ENCODE results near the gene MTMR2. TPM values are rescaled to one million over a fixed set of nuclear protein-coding genes. Genes with fewer than 3 reads are reported as not detected.
A peak's percentile ranks its signal among the peaks of the same experiment; 100 is the strongest.
"Not testable (repeated sequence)": the region's sequence is repeated elsewhere in the genome, so short reads cannot be mapped to it uniquely, and the experiment has no call there.

The MTMR2 gene
- total and polyA plus RNA-seq, 2 experiments from 2014 or later: 15.0 to 28.0 TPM

DNA sequence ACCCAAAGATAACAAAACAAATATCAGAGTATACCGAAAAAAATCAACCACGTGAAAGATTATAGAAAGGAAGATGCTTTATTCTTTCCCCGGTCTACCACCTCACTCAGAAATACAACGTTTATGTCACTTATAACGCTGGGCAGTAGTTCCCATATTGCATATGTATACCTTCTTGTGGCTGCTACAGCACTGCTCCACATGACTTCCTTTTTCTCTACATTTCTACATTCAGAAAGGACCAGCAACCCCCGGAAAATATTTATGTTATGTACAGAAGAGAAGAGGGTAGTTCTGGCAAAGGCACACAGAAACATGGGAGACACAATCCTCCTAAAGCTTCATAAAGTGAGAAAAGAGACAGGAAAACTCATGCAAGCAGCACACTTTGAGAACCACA is 56.8 kb downstream of the MTMR2 start:
- H3K4me1 ChIP-seq (ENCODE audit: low read depth): no peaks in the 10 kb centered on the region
- no peak for DNase-seq (ENCODE audit: low read depth in 1 of 2, low spot score in 1 of 2)
- no peaks in the 10 kb centered on the region for H3K27me3 ChIP-seq
- TF ChIP-seq, protein P1, sequence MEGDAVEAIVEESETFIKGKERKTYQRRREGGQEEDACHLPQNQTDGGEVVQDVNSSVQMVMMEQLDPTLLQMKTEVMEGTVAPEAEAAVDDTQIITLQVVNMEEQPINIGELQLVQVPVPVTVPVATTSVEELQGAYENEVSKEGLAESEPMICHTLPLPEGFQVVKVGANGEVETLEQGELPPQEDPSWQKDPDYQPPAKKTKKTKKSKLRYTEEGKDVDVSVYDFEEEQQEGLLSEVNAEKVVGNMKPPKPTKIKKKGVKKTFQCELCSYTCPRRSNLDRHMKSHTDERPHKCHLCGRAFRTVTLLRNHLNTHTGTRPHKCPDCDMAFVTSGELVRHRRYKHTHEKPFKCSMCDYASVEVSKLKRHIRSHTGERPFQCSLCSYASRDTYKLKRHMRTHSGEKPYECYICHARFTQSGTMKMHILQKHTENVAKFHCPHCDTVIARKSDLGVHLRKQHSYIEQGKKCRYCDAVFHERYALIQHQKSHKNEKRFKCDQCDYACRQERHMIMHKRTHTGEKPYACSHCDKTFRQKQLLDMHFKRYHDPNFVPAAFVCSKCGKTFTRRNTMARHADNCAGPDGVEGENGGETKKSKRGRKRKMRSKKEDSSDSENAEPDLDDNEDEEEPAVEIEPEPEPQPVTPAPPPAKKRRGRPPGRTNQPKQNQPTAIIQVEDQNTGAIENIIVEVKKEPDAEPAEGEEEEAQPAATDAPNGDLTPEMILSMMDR (IDR thresholded peaks at IDR 0.05; ENCODE audit: low read depth, low read length): no peak
- H3K27ac ChIP-seq: no peak overlapping the region
- H3K4me3 ChIP-seq: no peak overlapping the region
- H3K36me3 ChIP-seq: peaks cover 2% of the 10 kb centered on the region
- H3K9me3 ChIP-seq (ENCODE audit: low read depth): no peaks in the 10 kb centered on the region

DNA sequence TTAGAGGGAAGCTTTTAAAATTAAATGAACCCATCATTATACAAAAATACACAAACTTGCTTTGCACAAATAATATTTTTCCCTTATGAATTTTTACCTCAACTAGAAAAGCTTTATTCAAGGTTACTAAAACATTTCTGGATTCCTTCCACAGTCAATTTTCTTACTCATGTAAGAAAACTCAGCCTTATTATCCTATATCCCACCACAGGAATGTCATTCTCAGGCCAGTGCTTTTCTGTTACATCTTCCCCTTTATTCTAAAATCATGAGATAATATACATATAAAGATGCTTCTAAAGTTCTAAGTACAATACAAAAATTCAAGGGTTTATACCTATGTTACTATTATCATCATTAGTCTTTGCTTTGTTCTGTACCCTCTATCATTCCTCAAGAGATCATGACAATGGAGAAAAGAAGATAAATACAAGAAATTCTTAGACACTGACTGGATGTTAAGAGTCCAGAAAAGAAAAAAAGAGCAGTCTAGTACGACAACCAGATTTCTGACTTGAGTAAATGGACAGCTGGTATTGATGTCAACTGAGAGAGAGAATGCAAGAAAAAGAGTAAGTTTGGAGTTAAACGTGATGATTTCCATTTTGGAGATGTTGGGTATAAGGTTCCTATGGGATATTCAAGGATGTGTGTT is 60.3 kb downstream of the MTMR2 start:
- TF ChIP-seq, protein P1 (IDR thresholded peaks at IDR 0.05; ENCODE audit: low read depth, low read length): no peak
- peaks cover 2% of the 10 kb centered on the region for H3K36me3 ChIP-seq
- H3K27ac ChIP-seq: no peak overlapping the region
- H3K4me3 ChIP-seq: no peak overlapping the region
- H3K4me1 ChIP-seq (ENCODE audit: low read depth): peaks cover 4% of the 10 kb centered on the region
- H3K27me3 ChIP-seq: no peaks in the 10 kb centered on the region
- DNase-seq (ENCODE audit: low read depth in 1 of 2, low spot score in 1 of 2): peak in 1 of 2 donors; percentile 82
- no peaks in the 10 kb centered on the region for H3K9me3 ChIP-seq (ENCODE audit: low read depth)

DNA sequence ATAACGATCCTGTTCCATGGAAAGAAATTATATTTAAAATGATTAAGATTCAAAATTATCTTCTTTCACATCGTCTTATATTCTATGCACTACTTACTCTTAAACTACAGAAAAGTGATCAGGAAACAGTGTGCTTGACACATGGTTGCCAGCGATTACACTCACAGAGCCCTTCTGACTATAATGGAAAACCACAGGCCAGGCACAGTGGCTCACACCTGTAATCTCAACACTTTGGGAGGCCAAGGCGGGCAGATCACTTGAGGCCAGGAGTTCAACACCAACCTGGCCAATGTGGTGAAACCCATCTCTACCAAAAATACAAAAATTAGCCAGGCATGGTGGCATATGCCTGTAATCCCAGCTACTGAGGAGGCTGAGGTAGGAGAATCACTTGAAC is 63.9 kb downstream of the MTMR2 start:
- not testable (repeated sequence) for H3K4me1 ChIP-seq (ENCODE audit: low read depth); DNase-seq (ENCODE audit: low read depth in 1 of 2, low spot score in 1 of 2); H3K27ac ChIP-seq; H3K9me3 ChIP-seq (ENCODE audit: low read depth); H3K36me3 ChIP-seq; H3K27me3 ChIP-seq; H3K4me3 ChIP-seq

DNA sequence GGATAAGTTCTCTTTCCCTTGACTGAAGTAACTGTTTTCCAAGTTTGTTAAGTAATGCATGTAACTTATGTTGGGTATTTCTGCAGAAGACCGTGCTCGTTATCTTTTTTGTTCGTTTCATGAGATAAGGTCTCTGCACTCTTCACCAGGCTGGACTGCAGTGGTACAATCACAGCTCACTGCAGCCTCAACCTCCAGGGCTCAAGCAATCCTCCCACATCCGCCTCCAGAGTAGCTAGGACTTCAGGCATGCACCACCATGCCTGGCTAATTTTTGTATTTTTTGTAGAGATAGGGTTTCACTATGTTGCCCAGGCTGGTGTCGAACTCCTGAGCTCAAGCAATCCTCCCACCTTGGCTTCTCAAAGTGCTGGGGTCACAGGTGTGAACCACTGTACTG is 69.5 kb downstream of the MTMR2 start:
- H3K4me1 ChIP-seq (ENCODE audit: low read depth); H3K36me3 ChIP-seq: not testable (repeated sequence)
- DNase-seq (ENCODE audit: low read depth in 1 of 2, low spot score in 1 of 2): peak in 1 of 2 donors; percentile 16

DNA sequence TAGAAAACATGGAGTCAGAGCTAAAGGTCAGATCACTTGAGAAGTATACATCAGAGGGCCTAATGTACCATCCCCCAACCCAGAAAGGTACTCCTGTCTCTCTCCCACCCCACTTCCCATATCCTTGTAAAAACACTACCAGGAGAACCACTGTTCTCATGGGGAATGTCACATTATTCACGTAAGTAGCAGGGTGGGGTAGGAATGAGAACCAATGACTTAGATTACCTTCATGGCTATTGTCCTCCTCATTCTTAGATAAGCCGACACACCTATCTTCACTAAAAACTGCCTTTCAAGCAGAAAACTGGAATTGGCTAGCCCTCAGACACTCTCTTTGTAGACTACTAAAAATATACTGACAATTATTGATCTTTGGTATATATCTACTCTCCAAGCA is 70.0 kb downstream of the MTMR2 start:
- Histone ChIP-seq H3K36me3 (peaks cover 8% of the 10 kb centered on the region), H3K4me3 (no peak overlapping the region), H3K27me3 (no peaks in the 10 kb centered on the region), H3K4me1 (ENCODE audit: low read depth) (no peaks in the 10 kb centered on the region), H3K9me3 (ENCODE audit: low read depth) (no peaks in the 10 kb centered on the region), H3K27ac (no peak overlapping the region)
- TF ChIP-seq, protein P1 (IDR thresholded peaks at IDR 0.05; ENCODE audit: low read depth, low read length): no peak
- DNase-seq (ENCODE audit: low read depth in 1 of 2, low spot score in 1 of 2): no peak

More for the DNA sequence above, 69.5 kb downstream of the MTMR2 start:
- H3K27ac ChIP-seq: peak overlapping the region; percentile 16
- H3K27me3 ChIP-seq; H3K9me3 ChIP-seq (ENCODE audit: low read depth); H3K4me3 ChIP-seq: not testable (repeated sequence)

DNA sequence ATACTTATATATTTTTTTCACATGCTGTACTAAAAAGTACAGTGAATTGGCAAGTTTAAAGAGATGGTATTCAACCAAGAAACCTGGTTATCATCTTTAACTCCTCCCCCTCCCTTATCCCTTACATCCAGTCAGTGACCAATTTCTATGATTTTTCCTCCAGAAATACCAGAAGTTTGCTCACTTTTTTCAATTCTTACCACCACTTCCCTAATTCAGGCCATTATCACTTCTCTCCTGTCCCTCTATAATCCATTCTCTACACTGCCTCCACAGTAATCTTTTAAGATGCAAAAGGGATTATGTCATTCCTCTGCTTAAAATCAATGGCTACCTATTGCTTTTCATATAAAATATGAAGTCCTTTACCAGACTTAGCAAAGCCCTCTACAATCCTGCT is 70.8 kb downstream of the MTMR2 start:
- TF ChIP-seq, protein P1 (IDR thresholded peaks at IDR 0.05; ENCODE audit: low read depth, low read length): no peak
- DNase-seq (ENCODE audit: low read depth in 1 of 2, low spot score in 1 of 2): no peak
- no peak overlapping the region for H3K4me3 ChIP-seq
- H3K27ac ChIP-seq: no peak overlapping the region
- no peaks in the 10 kb centered on the region for H3K9me3 ChIP-seq (ENCODE audit: low read depth)
- H3K4me1 ChIP-seq (ENCODE audit: low read depth): no peaks in the 10 kb centered on the region
- peaks cover 5% of the 10 kb centered on the region for H3K36me3 ChIP-seq
- no peaks in the 10 kb centered on the region for H3K27me3 ChIP-seq
